HTERT RPE-1 (cell line): ENCODE results near the gene TRAPPC5.

ENCODE experiments used
- in situ Hi-C: fragments of 300-500 bp; cut with MboI; formaldehyde crosslinking; loops from 4 replicates; pipeline ENCODE4 v1.14.3; 2020; ENCODE audit warnings: low sequenced_read_pairs

TRAPPC5 gene

GRCh38 chr19:7699003-7699402 is 18.4 kb downstream of the TRAPPC5 start:
- in situ Hi-C loops = no loop called here

GRCh38 chr19:7699417-7700401 is 19.1 kb downstream of the TRAPPC5 start:
- in situ Hi-C loops = no loop called here

GRCh38 chr19:7701049-7701653 is 20.5 kb downstream of the TRAPPC5 start:
- in situ Hi-C loops = no loop called here

DNA sequence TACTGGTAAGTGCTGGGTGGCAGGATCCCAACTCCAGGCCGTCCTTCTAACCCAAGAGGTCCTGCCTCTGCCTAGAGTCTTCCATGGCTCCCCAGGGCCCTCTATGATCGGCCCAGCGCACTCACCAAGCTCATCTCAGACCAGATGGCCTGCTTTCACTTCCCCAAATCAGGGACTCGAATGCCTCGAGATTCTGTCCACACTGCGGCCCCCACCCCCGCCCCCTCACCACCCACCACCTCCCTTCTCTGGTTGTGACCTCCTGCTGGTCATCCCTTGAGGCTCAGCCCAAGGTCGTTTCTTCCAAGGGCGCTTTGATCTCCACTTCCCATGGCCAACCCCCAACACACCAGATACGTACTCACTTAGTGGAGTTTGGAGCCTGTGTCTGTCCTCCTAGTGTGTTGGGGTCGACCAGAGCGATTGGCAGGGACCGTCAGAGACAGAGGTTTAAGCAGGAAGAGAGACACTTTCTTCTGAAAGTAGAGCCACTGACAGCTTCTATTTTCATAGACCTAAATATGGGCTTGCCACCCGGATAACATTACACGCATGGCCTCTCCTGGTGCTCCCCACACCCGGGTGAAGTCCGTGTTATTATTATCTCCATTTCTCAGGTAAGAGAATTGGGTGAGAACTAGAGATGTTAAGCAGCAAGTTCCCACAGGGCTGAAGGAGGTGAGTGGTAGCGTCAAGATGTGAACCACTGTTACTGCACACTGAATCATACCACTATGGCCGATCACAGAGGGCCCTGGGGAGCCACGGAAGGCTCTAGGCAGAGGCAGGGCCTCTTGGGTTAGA is 21.2 kb downstream of the TRAPPC5 start, which contains the start of gene FCER2:
Gene FCER2, minus strand, starts transcription at position 478 of the 804 bp plus-strand sequence. CDS start 2,371 bp downstream, outside the sequence.
- in situ Hi-C loops = no loop called here

- in situ Hi-C loops = no loop called here
Measured at GRCh38 chr19:7703332-7703731, 22.7 kb downstream of the TRAPPC5 start.

DNA sequence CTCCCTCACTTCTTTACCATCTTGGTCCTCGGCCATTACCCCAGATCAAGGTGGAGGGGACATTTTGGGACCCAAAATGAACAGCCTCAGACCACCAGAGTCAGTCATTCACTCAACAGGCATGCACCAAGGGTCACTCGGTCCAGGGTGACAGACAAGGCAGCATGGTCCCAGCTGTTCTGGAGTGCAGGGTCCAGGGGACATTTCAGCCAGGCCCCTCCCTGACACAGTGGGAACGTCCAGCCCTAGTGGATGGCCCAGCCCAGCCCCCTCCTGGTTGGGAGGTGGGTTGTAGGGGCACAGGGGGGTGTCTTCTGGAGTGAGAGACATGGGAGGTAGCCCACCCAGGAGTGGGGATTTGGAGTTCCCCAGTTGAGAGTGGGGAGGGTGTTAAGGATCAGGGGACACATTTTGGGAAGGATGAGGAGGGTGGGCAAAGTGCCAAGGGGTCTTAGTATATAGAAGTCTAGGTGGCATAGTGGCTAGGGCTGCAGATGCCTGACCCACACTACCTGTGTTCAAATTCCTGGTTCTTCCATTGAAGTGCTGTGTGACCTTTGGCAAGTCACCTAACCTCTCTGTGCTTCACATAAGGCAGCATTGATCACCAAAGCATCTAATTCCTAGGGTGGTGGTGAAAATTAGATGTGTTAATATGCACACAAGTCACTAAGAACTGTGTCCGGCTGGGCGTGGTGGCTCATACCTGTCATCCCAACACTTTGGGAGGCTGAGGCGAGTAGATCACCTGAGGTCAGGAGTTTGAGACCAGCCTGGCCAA is 23.8 kb downstream of the TRAPPC5 start:
- in situ Hi-C loops = no loop called here

DNA sequence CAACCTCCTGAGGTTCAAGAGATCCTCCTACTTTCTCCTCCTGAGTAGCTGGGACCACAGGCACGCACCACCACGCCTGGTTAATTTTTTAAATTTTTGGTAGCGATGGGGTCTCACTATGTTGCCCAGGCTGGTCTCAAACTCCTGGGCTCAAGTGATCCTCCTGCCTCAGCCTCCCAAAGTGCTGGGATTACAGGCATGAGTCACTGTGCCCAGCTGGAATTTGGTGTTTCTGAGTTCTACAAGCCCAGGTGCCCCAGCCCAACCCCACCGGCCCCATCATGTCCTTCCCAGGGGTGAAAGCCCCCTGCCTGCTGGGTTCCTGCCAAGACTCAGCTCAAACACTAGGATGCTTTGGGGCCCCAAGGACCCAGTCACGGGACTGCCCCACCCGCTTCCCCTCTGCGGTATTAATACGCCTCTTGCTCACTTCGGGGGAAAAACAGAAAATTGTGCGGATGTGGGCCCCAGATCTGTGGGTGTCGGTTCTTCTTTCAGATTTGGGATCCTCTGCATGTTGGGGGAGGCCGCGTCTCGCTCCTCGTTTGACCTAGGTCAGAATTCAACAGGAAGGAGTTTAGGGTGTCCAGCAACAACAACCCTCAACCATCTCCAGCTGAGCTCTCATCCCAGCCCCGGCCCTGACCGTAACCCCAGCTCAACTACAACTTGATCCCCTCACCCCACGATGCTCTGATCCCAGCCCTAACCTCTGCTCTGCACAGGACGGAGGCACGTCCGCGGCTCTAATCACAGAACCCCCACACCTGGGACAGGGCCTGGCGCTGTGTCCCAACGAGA is 25.0 kb downstream of the TRAPPC5 start:
- in situ Hi-C loops = no loop called here

DNA sequence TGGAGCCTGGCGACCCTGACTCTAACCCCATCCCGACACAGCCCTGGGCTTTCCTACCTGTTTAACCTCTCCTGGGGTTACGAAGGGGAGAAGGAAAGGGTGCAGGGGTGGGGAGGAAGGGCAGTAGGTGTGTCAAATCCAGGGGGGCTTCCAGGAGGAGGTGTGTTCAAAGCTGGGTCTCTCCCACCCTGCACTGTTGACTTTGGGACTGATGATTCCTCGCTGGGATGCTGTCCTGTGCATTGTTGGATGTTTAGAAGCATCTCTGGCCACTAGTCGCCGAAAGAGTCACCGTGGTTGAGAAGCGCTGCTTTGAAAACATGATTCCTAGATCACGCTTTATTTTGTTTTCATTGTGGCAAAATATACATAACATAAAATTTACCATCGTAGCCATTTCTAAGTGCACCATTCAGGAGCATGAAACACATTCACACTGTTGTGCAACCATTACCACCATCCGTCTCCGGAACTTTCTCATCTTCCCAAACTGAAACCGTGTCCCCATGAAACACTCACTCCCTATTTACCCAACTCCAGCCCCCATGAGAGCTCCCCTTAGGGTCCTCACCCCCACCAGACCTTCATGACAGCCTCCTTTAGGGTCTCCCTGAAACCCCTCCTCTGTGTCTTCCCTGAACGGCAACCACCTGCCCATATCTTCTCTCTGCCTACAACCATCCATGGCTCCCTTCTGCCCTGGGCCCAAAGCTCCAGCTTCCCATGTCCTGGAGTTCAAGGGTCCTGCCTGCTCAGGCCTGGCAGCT is 25.7 kb downstream of the TRAPPC5 start:
- in situ Hi-C loops = no loop called here

- in situ Hi-C loops = no loop called here
Measured at GRCh38 chr19:7706955-7707456, 26.4 kb downstream of the TRAPPC5 start.

DNA sequence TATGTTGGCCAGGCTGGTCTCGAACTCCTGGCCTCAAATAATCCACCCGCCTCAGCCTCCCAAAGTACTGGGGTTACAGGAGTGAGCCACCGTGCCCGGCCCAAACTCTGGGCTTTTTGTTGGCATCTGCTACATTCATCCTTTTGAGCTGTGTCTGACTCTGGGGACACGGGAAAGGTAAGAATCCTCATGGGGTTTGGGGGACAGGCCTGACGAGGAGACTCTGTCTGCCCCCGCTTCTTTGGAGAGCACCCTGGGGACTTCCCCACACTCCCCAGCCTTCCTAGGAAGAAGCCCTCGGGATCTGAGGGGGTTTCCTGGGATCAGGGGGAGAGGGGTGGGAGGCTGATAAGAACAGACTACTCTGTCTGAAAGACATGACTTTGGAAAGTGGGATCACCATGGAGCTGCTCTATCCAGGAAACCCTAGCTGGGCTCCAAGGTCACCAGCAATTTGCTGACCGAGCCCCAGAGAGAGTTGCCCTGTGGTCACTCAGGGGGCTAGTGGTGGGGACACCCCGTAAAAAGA is 29.4 kb downstream of the TRAPPC5 start:
- in situ Hi-C loops = no loop called here

- in situ Hi-C loops = no loop called here
Measured at GRCh38 chr19:7710616-7711015, 30.0 kb downstream of the TRAPPC5 start.

DNA sequence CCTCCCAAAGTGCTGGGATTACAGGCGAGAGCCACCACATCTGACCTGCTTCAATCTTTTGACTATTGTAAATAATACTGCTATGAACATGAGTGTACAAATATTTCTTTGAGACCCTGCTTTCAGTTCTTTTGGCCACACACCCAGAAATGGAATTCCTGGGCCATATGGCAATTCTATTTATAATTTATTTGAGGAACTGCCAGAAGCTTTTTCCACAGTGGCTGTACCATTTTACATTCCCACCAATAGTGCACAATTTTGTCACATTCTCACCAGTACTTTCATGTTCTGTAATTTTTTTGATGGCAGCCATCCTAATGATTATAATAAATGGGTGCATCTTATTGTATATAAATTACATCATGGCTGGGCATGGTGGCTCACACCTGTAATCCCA is 35.0 kb downstream of the TRAPPC5 start:
- in situ Hi-C loops = no loop called here

DNA sequence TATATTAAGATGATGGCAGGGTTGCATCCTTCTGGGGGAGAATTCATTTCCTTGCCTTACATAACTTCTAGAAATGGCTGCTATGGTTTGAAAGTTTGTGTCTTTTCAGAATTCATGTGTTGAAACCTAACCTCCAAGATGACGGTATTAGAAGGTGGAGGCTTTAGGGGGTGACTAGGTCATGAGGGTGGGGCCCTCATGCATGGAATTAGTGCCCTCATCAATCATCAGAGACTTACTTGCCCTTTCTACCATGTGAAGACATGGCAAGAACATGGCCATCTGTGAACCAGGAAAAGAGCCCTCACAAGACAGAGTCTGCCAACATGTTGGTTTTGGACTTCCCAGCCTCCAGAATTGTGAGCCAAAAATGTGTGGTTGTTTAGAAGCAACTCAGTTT is 36.1 kb downstream of the TRAPPC5 start:
- in situ Hi-C loops = no loop called here

DNA sequence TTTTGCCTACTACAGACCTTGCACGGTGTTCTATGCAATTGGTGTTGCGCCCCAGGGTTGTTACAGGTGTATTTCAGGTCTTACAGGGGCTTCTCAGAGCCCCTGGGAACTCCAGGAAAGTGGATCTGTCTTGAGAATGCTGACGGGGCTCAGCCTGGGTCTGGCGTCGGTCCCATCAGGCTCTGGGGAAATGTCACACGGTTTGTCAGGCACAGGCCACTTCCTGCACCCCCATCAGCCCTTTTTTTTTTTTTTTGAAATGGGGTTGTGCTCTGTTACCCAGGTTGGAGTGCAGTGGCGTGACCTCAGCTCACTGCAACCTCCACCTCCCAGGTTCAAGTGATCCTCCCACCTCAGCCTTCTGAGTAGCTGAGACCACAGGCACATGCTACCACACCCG is 38.0 kb downstream of the TRAPPC5 start:
- in situ Hi-C loops = no loop called here

DNA sequence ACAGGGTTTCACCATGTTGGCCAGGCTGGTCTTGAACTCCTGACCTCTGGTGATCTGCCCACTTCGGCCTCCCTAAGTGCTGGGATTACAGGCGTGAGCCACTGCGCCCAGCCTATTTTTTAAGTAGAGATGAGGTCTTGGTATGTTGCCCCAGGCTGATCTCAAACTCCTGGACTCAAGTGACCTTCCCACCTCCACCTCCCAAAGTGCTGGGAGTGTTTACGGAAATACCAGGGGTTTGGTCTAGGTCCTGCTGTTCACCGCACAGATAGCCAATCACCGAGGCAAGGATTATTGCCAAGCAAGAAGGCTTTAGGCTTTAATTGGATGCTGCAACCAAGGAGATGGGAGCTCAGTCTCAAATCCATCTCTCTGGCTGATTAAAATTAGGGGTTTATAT is 39.7 kb downstream of the TRAPPC5 start:
- in situ Hi-C loops = no loop called here

DNA sequence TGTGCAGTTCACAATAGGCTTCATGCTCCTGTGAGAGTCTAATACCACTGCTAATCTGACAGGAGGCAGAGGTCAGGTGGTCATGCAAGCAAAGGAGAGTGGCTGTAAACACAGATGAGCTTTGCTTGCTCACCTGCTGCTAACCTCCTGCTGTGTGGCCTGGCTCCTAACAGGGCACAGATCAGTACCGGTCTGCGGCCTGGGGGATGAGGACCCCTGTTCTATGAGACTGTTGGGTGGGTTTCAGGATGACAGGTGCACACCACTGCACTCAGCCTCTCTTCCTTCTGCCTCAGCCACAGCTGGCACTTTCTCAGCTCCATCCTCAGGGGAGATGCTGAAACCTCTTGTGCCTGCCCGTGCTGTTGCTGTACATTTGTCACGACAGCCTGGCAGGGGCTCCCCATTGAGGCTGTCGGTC is 41.6 kb downstream of the TRAPPC5 start:
- in situ Hi-C loops = no loop called here

- in situ Hi-C loops = no loop called here
Measured at GRCh38 chr19:7725791-7726190, 45.2 kb downstream of the TRAPPC5 start.

DNA sequence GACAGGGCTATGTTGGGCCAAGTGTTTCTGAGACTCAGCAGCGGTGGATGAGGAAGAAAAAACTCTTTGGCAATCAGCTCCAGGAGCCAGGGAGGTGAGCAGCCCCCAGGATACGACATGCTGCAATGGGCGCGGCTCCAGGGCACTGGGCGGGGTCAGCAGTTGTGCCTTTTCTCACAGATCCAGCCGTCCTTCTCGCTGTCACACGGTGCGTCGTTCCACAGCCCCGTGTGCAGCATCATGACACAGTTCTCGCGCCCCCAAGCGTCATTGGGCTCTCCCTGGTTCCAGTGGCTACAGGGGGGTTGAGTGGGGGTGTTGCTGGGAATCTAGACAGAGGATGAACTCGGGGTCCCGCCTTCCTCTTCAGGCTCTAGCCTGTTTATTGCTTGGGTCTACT is 48.6 kb downstream of the TRAPPC5 start:
- in situ Hi-C loops = no loop called here
